ENCODE results near the gene EFL1. TPM values are rescaled to one million over a fixed set of nuclear protein-coding genes. Genes with fewer than 3 reads are reported as not detected.

Gene EFL1
- total and polyA plus RNA-seq, 2 of the 4 experiments (the other 2 are of a cell fraction) = 10.1 to 24.6 TPM

- Histone ChIP-seq H3K36me3 (ENCODE audit: control insufficient read depth, insufficient read depth, low read length) (0 out of 2 replicates have a peak, but pooled peaks cover 2% of the 10 kb centered on the region), H4K91ac (ENCODE audit: insufficient read depth, low read depth, low read length) (no peak overlapping the region), H3K4me3 (ENCODE audit: insufficient read depth, low read depth, low read length) (no peak overlapping the region), H3K9ac (ENCODE audit: low read depth, low read length) (no peak overlapping the region), H4K20me1 (ENCODE audit: insufficient read depth, low read length) (no peaks in the 10 kb centered on the region), H3K9me3 (ENCODE audit: control insufficient read depth, insufficient read depth, low read length) (no peaks in the 10 kb centered on the region), H3K79me1 (ENCODE audit: low read depth in 1 of 2, low read length in 2 of 2) (peaks cover 0 to 4% of the 10 kb centered on the region in 2 experiments; a peak in 1 of 4 replicates), H3K4me1 (ENCODE audit: control insufficient read depth, insufficient read depth, low read length) (no peaks in the 10 kb centered on the region), H2AK9ac (replicated peaks; ENCODE audit: low read depth, low read length, poor library complexity) (no peak overlapping the region), H4K5ac (ENCODE audit: low read depth, low read length) (no peak overlapping the region), H2AFZ (replicated peaks; ENCODE audit: low read length, poor library complexity) (no peak overlapping the region), H3K14ac (replicated peaks; ENCODE audit: low read depth, low read length) (no peak overlapping the region), H3K27ac (ENCODE audit: insufficient read depth, low read length) (no peak overlapping the region), H2AK5ac (ENCODE audit: low read depth, low read length) (no peak overlapping the region), H2BK20ac (ENCODE audit: low read depth, low read length) (no peak overlapping the region), H3K18ac (ENCODE audit: low read depth, low read length) (no peak overlapping the region), H4K8ac (ENCODE audit: low read depth in 2 of 2, low read length in 2 of 2) (no peak overlapping the region), H3K56ac (ENCODE audit: extremely low read depth, insufficient read depth, low read length) (no peak overlapping the region), H3K9me1 (ENCODE audit: insufficient read depth, low read length) (no peaks in the 10 kb centered on the region), H2BK120ac (ENCODE audit: low read depth, low read length) (no peak overlapping the region), H3K23ac (ENCODE audit: low read depth, low read length) (no peak overlapping the region), H3K27me3 (ENCODE audit: control insufficient read depth, insufficient read depth, low read length) (no peaks in the 10 kb centered on the region), H3K4me2 (ENCODE audit: low read depth, low read length) (no peak overlapping the region), H2BK15ac (ENCODE audit: low read depth, low read length) (no peak overlapping the region), H2BK5ac (ENCODE audit: low read depth, low read length, poor library complexity, severe bottlenecking) (no peak overlapping the region), H3K4ac (ENCODE audit: low read depth, low read length) (no peak overlapping the region)
- ChIA-PET CTCF (no interaction called here), POLR2A (ENCODE audit: unreplicated experiment) (no interaction called here)
- in situ Hi-C loops (cut with MboI; ENCODE audit: low sequenced_read_pairs) (no loop called here), intact Hi-C loops (cut with micrococcal nuclease) (no loop called here), dilution Hi-C loops (cut with HindIII; ENCODE audit: low sequenced_read_pairs, unreplicated experiment) (no loop called here)
- peak; percentile 70 for DNase-seq
- peak; percentile 56 for ATAC-seq (ENCODE audit: low read depth)
- TF ChIP-seq USF2 (IDR thresholded peaks at IDR 0.05; ENCODE audit: low read depth, low read length) = no peak
- no CpG with 5 or more reads among the region's 1 CpG for WGBS, 2 experiments (ENCODE audit: extremely low coverage in 2 of 2, insufficient read length in 1 of 2)
- no TSS peak for BruUV-seq (replicated peaks)
These were observed 96.6 kb downstream of the EFL1 start for GRCh38 chr15:82165948-82166376.
